Stimulated activated CD4-positive, alpha-beta T cell treated with anti-CD3 and anti-CD28 coated beads, Interleukin-15, amount 100 ng/mL, for 48 hours (primary cell): ENCODE results near the gene TMEM163.

Source experiments
- DNase-seq, 2 donors: peaks; one replicate each; pipeline ENCODE4 v3.0.0-alpha.2; 2020; ENCODE audit warnings: low read depth in 2 of 2

Gene TMEM163

DNA sequence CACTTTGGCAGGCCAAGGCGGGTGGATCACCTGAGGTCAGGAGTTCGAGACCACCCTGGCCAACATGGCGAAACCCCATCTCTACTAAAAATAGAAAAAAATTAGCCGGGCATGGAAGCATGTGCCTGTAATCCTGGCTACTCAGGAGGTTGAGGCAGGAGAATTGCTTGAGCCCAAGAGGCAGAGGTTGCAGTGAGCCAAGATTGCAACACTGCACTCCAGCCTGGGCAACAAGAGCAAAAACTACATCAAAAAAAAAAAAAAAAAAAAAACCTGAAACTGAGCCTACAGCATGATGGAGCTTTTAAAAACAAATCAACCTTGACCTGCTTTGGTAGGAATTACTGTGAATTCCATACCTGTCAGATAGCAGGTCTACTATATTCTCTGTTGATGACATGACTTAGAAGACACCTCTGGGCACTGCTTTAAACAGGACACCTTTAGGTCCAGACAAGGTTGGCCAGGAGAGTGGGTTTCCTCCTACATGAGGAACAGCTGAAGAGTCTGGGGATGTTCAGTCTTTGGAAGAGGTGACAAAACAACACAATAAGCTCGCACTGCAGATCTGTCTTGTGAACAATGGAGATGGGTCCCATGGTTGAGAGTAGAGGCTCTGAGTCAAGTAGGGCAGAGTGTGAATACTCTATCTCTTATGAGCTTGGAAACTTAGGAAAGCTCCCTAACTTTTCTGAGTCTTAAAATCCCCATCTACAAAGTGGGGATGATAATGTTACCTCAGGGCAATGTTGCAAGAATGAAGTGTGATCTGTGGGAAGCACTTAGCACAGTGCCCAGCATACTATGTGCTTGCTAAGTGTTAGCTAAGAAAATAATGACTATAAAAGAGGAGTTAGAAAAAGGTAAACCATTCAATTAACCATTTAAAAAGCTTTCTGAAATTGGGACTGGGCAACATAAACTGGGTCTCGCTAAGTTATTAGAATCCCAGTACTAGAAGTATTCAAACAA lies 25.2 kb downstream of the TMEM163 start:
- no peak for DNase-seq

DNA sequence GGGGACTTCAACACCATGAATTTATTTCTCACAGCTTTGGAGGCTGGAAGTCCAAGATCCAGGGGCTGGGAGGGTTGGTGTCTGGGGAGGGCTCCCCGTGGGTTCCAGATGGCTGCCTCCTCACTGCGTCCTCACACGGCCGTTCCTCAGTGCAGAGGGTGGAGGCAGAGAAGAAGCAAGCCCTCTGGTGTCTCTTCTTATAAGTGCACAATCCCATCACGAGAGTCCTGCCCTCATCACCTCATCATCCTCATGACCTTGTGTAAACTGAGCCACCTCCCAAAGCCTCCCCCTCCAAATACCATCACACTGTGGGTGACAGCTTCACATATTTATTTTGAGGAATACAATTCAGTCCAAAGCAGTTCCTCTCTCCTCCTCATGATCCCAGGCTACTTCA lies 26.3 kb downstream of the TMEM163 start:
- DNase-seq: no peak

DNA sequence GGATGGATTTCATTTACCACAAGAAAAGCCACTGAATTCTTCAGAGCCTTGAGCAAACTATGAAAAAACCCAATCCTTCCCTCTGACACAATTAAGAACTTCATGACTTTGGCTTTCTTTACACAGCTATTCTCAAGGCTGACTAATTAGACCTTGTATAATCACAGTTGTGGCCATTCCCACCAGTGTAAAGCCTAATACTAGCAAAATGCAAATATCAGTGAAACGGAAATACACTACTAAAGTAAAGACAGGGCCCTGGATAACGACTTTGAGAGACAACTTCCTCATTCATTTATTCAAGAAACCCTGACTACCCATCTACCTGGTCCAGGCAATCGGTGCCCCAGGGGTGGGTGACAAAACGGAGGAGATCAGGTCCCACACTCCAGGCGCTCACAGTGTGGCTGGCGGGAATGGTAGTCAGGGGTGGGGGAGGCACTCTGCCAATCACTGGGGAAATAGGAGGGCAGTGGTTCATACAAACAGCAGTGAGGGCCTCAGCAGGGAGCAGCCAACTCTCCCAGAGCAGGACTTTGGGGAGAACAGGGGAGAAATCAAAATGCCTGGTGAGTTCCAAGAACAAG lies 28.1 kb downstream of the TMEM163 start:
- DNase-seq: no peak

DNA sequence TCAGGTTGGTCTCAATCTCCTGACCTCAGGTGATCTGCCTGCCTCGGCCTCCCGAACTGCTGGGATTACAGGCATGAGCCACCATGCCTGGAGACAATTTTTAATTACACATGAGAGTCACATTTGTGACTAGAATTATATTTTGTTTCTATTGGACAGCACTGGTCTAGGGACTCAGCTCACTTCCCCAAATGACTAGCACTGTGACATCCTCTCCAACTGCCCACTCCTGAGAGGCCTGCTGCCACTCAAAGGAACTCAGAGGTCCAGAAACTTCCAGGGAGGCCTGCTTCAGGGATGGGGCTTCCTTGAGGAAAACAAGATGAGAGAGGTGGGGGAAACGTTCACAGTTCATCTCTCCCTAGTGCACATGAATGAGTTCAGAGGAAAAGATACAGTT lies 29.5 kb downstream of the TMEM163 start:
- no peak for DNase-seq

DNA sequence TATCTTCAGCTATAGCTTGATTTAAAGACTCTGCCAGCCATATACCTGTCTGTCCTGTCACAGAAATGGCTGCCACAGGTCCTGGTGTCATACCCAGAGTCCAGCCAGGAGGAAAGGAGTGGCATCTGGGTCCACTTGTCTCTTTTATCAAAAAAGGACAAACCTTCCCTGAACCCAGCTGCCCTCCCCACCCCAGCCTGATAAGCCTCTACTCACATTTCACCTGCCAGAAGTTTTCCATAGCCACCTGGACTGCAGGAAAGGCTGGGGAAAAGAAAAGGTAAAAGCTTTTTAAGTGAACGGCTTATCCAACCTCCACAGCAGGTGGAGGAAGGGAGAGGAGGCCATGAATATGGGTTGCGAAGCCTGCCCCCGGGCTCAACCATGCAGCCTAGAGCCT lies 32.8 kb downstream of the TMEM163 start:
- no peak for DNase-seq

DNA sequence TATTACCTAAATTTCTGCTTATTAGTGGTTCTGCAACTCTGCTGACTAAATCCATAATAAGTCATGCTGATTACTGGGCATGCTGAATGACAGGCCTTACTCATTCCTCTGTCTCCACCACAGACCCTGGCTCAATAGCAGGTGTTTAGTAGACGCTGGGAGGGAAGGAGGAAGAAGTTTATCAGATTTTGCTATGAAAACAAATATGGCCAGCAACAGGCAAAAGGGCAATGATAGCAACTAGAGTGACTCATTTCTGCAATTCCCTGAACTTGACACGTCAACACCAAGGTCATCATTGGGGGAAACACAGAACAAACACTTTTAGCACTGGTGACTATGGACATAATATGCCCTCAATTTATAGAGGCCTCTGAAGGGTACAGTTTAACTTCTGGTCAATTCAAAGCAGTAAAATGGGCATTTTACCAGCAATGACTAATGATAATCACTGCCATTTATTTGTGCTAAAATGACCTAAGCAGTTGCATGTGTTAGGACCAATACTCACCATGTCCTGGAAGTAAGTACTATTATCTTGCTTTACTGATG lies 35.2 kb downstream of the TMEM163 start:
- peak in 1 of 2 donors; percentile 10 for DNase-seq

DNA sequence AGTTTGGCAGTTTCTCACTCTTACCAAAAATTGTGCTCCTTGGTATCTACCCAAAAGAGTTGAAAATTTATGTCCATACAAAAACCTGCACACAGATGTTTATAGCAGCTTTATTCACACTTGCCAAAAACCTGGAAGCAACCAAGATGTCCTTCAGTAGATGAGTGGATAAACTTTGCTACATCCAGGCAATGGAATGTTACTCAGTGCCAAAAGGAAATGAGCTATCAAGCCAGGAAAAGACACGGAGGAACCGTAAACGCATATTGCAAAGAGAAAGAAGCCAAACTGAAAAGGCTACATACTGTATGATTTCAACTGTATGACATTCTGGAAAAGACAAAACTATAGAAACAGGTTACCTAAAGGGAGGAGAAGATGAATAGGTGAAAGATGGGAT lies 36.1 kb downstream of the TMEM163 start:
- DNase-seq: no peak

DNA sequence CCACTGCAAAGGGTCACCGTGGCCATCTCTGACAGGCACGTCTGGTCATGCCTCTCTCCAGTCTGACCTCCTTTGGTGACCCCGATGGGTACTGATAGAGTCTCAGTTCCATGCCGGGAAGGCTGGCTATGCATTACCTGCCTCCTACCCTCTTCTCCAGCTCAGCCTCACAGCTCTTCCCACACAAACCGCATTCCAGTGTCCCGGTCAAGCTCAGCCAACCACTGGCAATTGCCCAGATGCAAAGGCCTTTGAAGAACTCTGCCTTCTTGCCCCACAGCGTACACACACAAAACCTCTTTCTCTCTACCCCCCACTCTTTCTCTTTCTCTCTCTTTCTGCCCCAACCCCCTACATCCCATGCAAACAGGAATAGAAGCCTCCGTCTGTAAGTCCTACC lies 37.6 kb downstream of the TMEM163 start:
- DNase-seq: no peak

DNA sequence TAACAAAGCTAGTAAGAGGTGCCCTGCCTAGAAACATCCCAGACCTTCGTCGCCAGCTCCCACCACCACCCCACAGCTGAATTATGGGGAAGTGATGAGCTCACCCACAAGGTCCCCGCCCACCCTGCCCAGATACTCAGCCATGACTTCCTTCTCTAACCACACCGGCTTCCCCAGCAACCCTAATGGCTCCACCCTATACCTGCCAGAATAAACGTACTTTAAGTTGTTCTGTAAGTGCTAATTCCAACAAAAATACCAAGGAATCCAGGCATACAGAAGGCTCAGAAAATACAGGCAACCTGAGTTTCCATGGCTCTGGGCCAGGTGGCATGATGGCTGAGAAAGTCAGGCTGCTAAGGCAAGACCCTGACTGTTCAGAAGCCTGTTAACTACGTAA lies 39.1 kb downstream of the TMEM163 start:
- DNase-seq: no peak

DNA sequence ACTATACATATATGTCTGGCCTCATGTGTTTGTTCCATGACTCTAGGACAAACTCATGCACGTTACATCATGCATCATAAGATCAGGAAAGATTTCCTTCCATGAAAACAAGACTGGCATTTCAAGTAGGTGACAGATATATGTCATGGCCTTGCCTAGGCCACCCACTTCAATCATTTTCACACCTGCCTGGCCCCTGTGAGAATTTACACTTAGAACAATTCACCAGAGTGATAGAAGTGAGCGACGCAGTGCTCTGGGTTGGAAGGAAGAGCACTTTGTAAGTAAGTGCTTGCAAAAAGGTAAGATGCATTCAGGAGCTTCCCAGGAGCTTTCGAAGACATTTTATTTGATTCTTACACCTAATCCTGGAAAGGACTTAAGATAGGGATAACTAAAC lies 39.5 kb downstream of the TMEM163 start:
- no peak for DNase-seq

DNA sequence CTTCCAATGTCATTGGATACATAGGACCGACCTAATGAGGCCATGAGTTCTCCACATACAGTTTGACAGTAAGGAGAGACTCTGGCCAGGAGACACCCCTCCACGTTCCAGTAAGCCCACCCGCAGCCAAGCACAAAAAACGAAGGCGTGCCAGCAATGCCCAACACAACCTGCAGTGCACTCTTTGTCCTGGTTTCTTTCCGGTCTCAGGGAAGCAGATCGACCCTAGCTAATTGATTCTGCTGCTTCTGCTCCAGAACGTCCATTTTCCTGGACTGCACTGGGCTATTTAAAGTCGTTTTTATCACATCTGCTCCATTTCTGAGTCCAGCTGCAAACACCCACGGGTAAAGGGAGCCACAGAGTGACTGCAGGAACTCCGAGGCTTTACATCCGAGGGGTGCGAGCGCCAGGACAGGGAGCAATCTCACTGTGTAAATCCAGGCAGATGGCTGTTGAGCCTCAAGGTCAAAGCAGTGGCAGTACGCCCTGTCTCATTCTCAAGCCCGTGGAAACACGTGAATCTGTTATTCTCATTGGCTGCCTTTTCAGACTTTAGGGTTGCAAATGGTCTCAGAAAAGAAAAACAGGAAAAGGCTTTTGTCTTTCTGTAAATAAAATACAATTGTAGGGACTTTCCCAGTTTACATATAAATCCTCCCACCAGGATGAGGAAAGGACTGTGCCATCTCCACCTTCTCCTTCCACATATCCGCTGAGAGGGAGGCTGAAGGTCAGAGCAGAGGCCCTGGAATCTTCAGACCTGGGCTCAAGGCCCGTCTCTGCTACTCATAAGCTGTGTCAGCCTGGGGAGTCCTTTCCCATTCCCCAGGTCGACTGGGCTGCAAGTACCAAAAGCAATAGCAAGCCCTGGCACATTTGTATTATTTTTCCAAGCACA lies 40.7 kb downstream of the TMEM163 start:
- DNase-seq: no peak

DNA sequence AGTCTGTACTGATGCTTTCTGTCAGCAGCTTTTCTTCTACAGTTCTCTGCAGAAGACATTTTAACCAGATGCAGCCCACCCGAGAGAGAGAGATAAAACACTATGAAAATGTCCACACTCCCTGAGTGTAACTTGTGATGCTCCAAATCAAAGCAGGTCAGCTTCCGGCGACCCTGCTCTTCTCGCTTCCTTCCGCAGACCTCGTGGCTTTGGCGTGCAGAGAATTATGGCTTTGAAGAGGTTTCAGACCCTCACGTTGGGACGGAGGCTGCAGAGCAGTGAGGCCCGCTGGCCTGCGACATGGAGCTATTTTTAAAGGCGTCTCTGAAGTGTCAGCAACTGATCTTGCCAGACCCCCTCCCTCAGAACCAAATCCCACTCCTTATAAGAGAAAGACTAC lies 41.8 kb downstream of the TMEM163 start:
- DNase-seq: no peak

DNA sequence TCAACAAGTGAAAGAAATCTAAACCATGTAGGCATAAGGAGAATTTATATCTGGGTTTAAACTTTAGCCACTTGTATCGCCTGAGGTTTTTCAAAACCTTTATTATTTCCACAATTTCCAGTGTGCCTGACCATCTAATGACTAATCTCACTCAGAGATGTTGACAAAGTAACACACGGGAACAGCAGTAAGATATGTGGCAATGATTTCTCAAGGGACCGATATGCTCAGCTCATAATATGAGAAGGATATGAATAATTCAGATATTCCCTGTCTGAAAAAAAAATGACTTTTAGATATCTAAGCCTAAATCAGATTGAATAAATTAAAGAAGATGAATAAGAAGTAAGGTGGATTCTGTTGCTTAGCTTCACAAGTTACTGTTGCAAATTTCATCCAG lies 43.5 kb downstream of the TMEM163 start:
- DNase-seq: no peak

DNA sequence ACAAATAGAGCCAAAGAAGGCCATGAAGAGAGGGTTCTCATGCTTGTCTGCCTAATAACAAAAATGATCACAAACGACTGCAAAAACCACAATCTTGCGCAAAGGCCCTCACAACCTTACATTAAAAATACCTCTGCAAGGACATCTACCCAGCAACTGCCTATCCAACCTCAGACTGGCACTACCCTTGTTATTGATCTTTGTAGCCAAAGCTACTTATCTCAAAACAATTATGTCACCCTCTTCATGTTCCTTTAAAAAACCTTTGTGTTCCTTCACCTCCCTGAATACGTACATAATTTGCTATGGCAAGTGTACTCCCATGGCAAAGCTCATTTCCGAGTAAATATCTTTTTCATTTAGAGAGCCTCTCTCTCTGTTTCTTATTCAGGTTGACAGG lies 44.1 kb downstream of the TMEM163 start:
- no peak for DNase-seq

DNA sequence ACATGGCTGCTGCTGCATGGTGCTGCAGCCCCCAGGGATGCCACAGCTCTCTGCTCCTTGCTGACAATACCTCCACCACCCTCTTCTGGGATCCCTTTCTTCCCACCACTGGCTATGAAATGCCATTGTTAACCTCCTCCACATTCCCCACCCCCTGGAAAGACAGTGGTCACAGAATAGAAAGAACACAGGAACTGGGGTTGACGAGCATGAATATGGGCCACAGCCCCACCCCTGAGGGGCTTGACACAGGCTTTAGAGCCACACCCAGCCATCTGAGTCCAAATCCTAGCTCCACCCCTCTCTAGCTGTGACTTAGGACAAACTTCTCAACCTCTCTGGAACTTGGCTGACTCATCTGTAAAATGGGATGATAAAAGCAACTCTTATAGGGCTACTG lies 47.3 kb downstream of the TMEM163 start:
- no peak for DNase-seq

DNA sequence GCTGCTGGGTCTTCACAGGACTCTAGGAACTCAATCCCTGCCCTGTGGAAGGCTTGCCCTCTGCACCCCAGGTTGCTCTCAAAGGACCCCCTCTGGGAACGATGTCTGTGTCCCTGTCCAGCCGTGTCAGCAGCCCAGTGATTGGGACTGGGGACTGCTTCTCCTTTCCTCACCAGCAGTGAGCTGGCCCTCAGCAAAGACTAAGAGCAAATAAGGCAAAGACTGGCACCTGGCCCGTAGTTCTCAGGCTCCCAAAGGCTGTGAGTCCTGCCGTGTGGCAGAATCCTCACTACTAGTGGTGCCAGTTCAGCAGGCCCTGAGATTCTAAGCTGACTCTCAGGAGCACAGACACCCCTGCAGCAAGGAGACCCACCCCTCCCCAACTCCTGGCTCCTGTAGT lies 47.8 kb downstream of the TMEM163 start:
- DNase-seq: no peak

DNA sequence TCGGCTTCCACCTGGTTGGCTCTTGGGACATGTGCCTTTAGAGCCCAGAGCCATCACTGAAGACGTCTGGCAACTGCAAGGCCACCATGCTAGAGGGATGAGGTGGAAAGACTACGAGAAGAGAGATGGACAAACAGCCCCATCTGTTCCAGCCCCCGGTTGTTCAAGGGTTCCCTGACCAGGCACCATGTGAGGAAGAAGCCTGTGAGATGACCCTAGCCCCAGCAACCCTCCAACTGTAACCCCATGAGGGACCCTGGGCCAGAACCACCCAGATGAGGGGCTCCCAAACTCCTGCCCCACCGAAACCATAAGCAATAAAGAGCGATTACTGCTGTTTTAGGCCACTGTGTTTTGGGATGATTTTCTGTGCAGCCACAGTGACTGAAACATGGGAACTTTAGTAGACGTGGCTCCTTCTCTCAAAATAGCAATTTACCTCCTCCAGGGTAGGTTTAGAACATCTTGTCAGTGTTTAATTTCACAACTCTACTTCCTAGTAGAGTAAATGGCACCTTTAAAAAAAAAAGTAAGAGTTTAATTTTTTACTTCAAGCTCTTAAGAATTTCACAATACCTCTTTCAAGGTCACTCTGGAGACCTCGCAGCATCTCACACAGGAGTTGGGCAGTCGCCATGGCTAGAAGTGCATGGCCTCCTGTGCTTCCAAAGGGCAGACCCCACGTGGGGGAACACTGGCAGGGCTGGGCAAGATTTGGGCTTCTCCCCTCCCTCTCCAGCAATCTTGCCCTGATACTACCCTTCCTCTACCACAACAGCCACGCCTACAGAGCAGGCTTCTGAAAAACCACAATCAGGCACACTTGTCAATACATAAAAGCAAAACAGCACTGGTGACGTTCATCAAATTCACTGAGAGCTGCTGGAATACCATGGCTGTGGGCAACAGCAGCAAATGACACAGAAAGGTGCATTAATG lies 48.8 kb downstream of the TMEM163 start:
- DNase-seq: peak in 1 of 2 donors; percentile 36

DNA sequence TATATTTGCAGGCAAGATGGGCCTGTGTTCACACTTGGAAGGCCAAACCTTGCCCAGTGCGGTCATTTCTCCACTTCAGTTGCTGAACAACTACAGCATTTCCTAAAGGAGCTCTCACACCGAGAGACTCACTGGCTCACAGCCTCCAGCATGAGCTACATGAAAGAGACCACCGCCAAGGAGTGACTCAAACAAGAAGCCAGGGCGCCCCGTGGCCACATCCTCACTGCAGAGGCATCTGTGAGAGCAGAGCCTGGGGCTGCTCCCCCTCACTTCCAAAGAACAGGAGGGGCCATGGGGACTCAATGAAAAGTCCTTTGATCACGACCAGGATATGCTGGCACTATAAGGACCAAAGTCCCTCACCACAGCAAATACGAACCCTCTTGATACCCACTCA lies 50.0 kb downstream of the TMEM163 start:
- peak; percentile 56 to 80 for DNase-seq

DNA sequence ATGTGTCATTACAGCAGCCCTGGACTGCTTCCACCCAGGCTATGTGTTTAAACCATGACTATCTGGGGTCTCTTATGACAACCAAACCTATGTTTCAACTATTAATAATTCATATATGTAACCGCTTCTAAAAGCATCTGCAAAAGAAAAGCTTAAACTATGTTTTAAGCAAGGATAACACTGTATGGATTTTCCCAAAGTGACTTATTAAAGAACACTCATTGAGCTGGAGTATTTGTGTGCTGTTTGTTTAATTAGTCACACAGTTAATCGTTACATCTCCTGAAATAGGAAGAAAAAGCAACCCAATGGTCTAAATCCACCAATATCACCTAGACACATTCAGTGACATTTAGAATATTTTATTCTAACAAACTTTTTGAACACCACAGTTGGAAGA lies 51.3 kb downstream of the TMEM163 start:
- no peak for DNase-seq

DNA sequence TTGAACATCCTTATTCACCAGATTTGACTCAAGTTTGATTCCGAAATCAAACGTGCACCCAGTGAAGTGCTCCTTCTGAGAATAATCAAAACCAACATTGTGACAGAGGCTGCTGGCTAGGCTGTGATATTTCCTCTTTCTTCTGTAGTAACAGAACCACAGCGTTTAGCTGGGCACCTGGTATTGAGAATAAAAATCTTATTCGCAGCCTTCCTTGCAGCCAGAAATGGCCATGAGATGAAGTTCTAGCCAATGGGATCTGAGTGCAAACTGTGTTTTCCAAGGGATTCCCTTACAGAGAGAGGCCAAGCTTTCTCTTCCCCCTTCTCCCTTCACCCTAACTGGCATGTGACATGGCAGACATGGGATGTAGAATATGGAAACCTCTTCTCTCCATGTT lies 51.7 kb downstream of the TMEM163 start:
- no peak for DNase-seq
